ENCODE data around the gene P2RY6.

GRCh38 chr11:73281796-73282660, 9.9 kb downstream of the P2RY6 start:
- TF ChIP-seq POLR2A (IDR thresholded peaks at IDR 0.05; ENCODE audit: low read depth, low read length), result no peak
- no peak for TF ChIP-seq POLR2AphosphoS5 (IDR thresholded peaks at IDR 0.05; ENCODE audit: low read depth, low read length)
- no peak for TF ChIP-seq TAF1 (IDR thresholded peaks at IDR 0.05; ENCODE audit: low read depth, low read length)
- no peak for TF ChIP-seq SPI1 (IDR thresholded peaks at IDR 0.05; ENCODE audit: low read depth, low read length)
- TF ChIP-seq PAX5 (IDR thresholded peaks at IDR 0.05; ENCODE audit: insufficient read depth, low read length, severe bottlenecking), result no peak
- TF ChIP-seq POU2F2 (IDR thresholded peaks at IDR 0.05; ENCODE audit: low read depth, low read length), result no peak
